H1 (cell line): ENCODE measurements around the gene DET1. TPM values are rescaled to one million over a fixed set of nuclear protein-coding genes. Genes with fewer than 3 reads are reported as not detected.

Experiments used
- CTCF ChIA-PET: fragments of 300-600 bp; sonication (Branson Sonifier 250); formaldehyde crosslinking; loops from one replicate; lab custom pipeline; 2021; ENCODE audit not compliant: partially characterized antibody; lab: Charles Lee
- POLR2A ChIA-PET: fragments of 300-600 bp; sonication (Branson Sonifier 250); formaldehyde crosslinking; loops from one replicate; lab custom pipeline; 2021; ENCODE audit warnings: inconsistent platforms; ENCODE audit not compliant: partially characterized antibody; lab: Charles Lee
- DNase-seq, 2 experiments: peaks; one replicate each; pipeline versions ENCODE4 v3.0.0 to v3.0.0-alpha.2; 2010 to 2022; ENCODE audit warnings: low spot score in 2 of 2, low read depth in 1 of 2, mixed read lengths in 1 of 2
- FAIRE-seq: peaks from 2 replicates; lab custom pipeline; 2011; peaks lifted over from hg19 to GRCh38; lab: Jason Lieb, UNC
- H2AFZ ChIP-seq: 2 replicates; pipeline ENCODE4 v1.8.1; 2012; ENCODE audit warnings: low read length, inconsistent platforms
- H2AK5ac ChIP-seq: 2 replicates; pipeline ENCODE4 v1.6.1; 2013; ENCODE audit warnings: low read depth, low read length
- H2BK120ac ChIP-seq: replicated peaks from 2 replicates; pipeline ENCODE3; 2013; ENCODE audit warnings: low read depth, low read length, inconsistent platforms
- H2BK12ac ChIP-seq: 2 replicates; pipeline ENCODE4 v1.6.1; 2013; ENCODE audit warnings: low read depth, low read length
- H2BK15ac ChIP-seq: 2 replicates; pipeline ENCODE4 v1.6.1; 2013; ENCODE audit warnings: low read length
- H2BK20ac ChIP-seq: 2 replicates; pipeline ENCODE4 v1.6.1; 2013; ENCODE audit warnings: low read length
- H2BK5ac ChIP-seq: 2 replicates; pipeline ENCODE4 v1.6.1; 2013; ENCODE audit warnings: low read depth, low read length
- H3K14ac ChIP-seq: 2 replicates; pipeline ENCODE4 v1.6.1; 2013; ENCODE audit warnings: inconsistent platforms; ENCODE audit not compliant: insufficient read length
- H3K18ac ChIP-seq: 2 replicates; pipeline ENCODE4 v1.6.1; 2013; ENCODE audit warnings: low read length; ENCODE audit errors: extremely low read depth
- H3K23ac ChIP-seq: 2 replicates; pipeline ENCODE4 v1.6.1; 2013; ENCODE audit warnings: inconsistent platforms; ENCODE audit not compliant: insufficient read length
- H3K23me2 ChIP-seq: 2 replicates; pipeline ENCODE4 v1.6.1; 2013; ENCODE audit warnings: low read depth, low read length
- H3K27ac ChIP-seq: 2 replicates; pipeline ENCODE4 v1.6.1; 2011; ENCODE audit warnings: low read depth, low read length, inconsistent platforms
- H3K27me3 ChIP-seq, 4 experiments: replicated peaks in 1 of 4; 1 replicate in 1 of 4; 2 replicates in 3 of 4; pipeline versions ENCODE4 v1.6.1 to v1.8.1; 2011 to 2013; ENCODE audit warnings: low read length in 3 of 4, mild to moderate bottlenecking in 3 of 4, inconsistent platforms in 2 of 4, mixed read lengths in 2 of 4, moderate library complexity in 1 of 4; ENCODE audit not compliant: control insufficient read depth in 3 of 4, insufficient read depth in 3 of 4; ENCODE audit errors: extremely low read depth in 1 of 4
- H3K36me3 ChIP-seq, 4 experiments: 2 replicates each; pipeline versions ENCODE4 v1.6.1 to v1.8.1; 2011 to 2013; ENCODE audit warnings: mild to moderate bottlenecking in 4 of 4, low read length in 3 of 4, moderate library complexity in 2 of 4, control low read depth in 1 of 4, inconsistent platforms in 1 of 4; ENCODE audit not compliant: insufficient read depth in 4 of 4, control insufficient read depth in 2 of 4
- H3K4ac ChIP-seq: replicated peaks from 2 replicates; pipeline ENCODE3; 2013; ENCODE audit warnings: low read length, low read depth, mixed read lengths, inconsistent platforms; ENCODE audit not compliant: insufficient read length
- H3K4me1 ChIP-seq, 4 experiments: replicated peaks in 1 of 4; 1 replicate in 1 of 4; 2 replicates in 3 of 4; pipeline versions ENCODE4 v1.6.1 to v1.8.1; 2011 to 2013; ENCODE audit warnings: low read length in 3 of 4, inconsistent platforms in 2 of 4, mixed read lengths in 1 of 4; ENCODE audit not compliant: insufficient read depth in 4 of 4, control insufficient read depth in 3 of 4
- H3K4me2 ChIP-seq, 2 experiments: 2 replicates each; pipeline versions ENCODE4 v1.6.1 to v1.8.1; 2011 to 2013; ENCODE audit warnings: low read depth in 2 of 2, low read length in 2 of 2, control low read depth in 1 of 2, inconsistent platforms in 1 of 2, mild to moderate bottlenecking in 1 of 2; ENCODE audit not compliant: insufficient read depth in 1 of 2
- H3K4me3 ChIP-seq, 4 experiments: fragments of 200-600, 300-600 bp in 1 of 4; sonication (generic), shearing (Covaris generic), sonication (Bioruptor Twin) in 1 of 4; 2 replicates each; pipeline versions ENCODE4 v1.5.1 to v1.8.1; 2011 to 2016; ENCODE audit warnings: low read length in 4 of 4, low read depth in 3 of 4, control low read depth in 2 of 4, inconsistent platforms in 2 of 4, mild to moderate bottlenecking in 2 of 4, mixed read lengths in 1 of 4, moderate library complexity in 1 of 4; ENCODE audit not compliant: insufficient read depth in 2 of 4; ENCODE audit errors: extremely low read depth in 1 of 4
- H3K56ac ChIP-seq: replicated peaks from 2 replicates; pipeline ENCODE3; 2013; ENCODE audit warnings: low read depth, mild to moderate bottlenecking, mixed read lengths, low read length, inconsistent platforms; ENCODE audit not compliant: insufficient read length
- H3K79me1 ChIP-seq: 2 replicates; pipeline ENCODE4 v1.6.1; 2013; ENCODE audit warnings: low read depth, low read length, control low read depth
- H3K79me2 ChIP-seq, 2 experiments: 2 replicates each; pipeline versions ENCODE4 v1.6.1 to v1.8.1; 2012 to 2013; ENCODE audit warnings: low read length in 2 of 2, mild to moderate bottlenecking in 2 of 2, inconsistent platforms in 1 of 2; ENCODE audit not compliant: insufficient read depth in 2 of 2, control insufficient read depth in 1 of 2
- H3K9ac ChIP-seq, 4 experiments: replicated peaks in 1 of 4; 1 replicate in 1 of 4; 2 replicates in 3 of 4; pipeline versions ENCODE4 v1.6.1 to v1.8.1; 2011 to 2013; ENCODE audit warnings: low read depth in 3 of 4, low read length in 3 of 4, control low read depth in 2 of 4, mild to moderate bottlenecking in 2 of 4, moderate library complexity in 2 of 4, inconsistent platforms in 1 of 4; ENCODE audit errors: extremely low read depth in 1 of 4
- H3K9me3 ChIP-seq, 2 experiments: 2 replicates each; pipeline versions ENCODE4 v1.6.1 to v1.8.1; 2012 to 2013; ENCODE audit warnings: mild to moderate bottlenecking in 2 of 2, moderate library complexity in 2 of 2, control low read depth in 1 of 2, inconsistent platforms in 1 of 2, low read depth in 1 of 2, low read length in 1 of 2, mixed read lengths in 1 of 2; ENCODE audit not compliant: insufficient read depth in 2 of 2
- H4K20me1 ChIP-seq, 2 experiments: replicated peaks in 1 of 2; 2 replicates each; pipeline versions ENCODE3 to v1.8.1; 2011 to 2013; ENCODE audit warnings: inconsistent platforms in 2 of 2, low read length in 2 of 2, mild to moderate bottlenecking in 1 of 2; ENCODE audit not compliant: insufficient read depth in 2 of 2, control insufficient read depth in 1 of 2
- H4K5ac ChIP-seq: 2 replicates; pipeline ENCODE4 v1.6.1; 2013; ENCODE audit warnings: low read length, low read depth, mixed read lengths, inconsistent platforms; ENCODE audit not compliant: insufficient read length
- H4K8ac ChIP-seq: 2 replicates; pipeline ENCODE4 v1.8.0; 2013; ENCODE audit warnings: mild to moderate bottlenecking, moderate library complexity, low read length, inconsistent platforms; ENCODE audit not compliant: insufficient read depth; ENCODE audit errors: extremely low read depth
- H4K91ac ChIP-seq: replicated peaks from 2 replicates; pipeline ENCODE3; 2013; ENCODE audit warnings: low read length, mixed read lengths, inconsistent platforms; ENCODE audit not compliant: insufficient read length
- BACH1 ChIP-seq: IDR thresholded peaks from 2 replicates; pipeline ENCODE4 v1.6.1; 2012; ENCODE audit warnings: low read length, improper control_type of control experiment
- CBX8 ChIP-seq: fragments of 300-800, 300-1000 bp; sonication (generic); IDR thresholded peaks from 2 replicates; pipeline ENCODE4 v1.7.1; 2016; ENCODE audit warnings: low read depth, low read length, borderline replicate concordance
- CEBPB ChIP-seq: IDR thresholded peaks from 2 replicates; pipeline ENCODE4 v1.6.1; 2012; ENCODE audit warnings: low read depth, low read length
- CHD1 ChIP-seq: IDR thresholded peaks from 2 replicates; pipeline ENCODE4 v1.6.1; 2012; ENCODE audit warnings: low read depth, low read length, improper control_type of control experiment
- CREB1 ChIP-seq: IDR thresholded peaks from 2 replicates; pipeline ENCODE4 v1.6.1; 2012; ENCODE audit warnings: inconsistent platforms
- GABPA ChIP-seq: IDR thresholded peaks from 2 replicates; pipeline ENCODE4 v1.6.1; 2011; ENCODE audit warnings: mild to moderate bottlenecking, low read length, moderate library complexity, borderline replicate concordance; ENCODE audit not compliant: insufficient read depth
- HDAC6 ChIP-seq: IDR thresholded peaks from one replicate; pipeline ENCODE4 v1.7.1; 2012; ENCODE audit warnings: low read depth, mild to moderate bottlenecking, inconsistent platforms, low read length, moderate library complexity
- MAFK ChIP-seq: IDR thresholded peaks from 2 replicates; pipeline ENCODE4 v1.6.1; 2012; ENCODE audit warnings: low read depth, mild to moderate bottlenecking, improper control_type of control experiment, low read length
- PHF8 ChIP-seq: fragments of 200-600 bp; sonication (generic); conservative IDR thresholded peaks from 2 replicates; pipeline ENCODE4 v1.7.1; 2012; ENCODE audit warnings: low read depth, mild to moderate bottlenecking, inconsistent platforms, low read length, moderate library complexity
- POLR2AphosphoS5 ChIP-seq: IDR thresholded peaks from 2 replicates; pipeline ENCODE4 v1.6.1; 2011; ENCODE audit warnings: low read depth, low read length
- RBBP5 ChIP-seq: IDR thresholded peaks from 2 replicates; pipeline ENCODE4 v1.7.1; 2012; ENCODE audit warnings: low read depth, mild to moderate bottlenecking, inconsistent platforms, low read length, moderate library complexity, borderline replicate concordance
- SP1 ChIP-seq: IDR thresholded peaks from 2 replicates; pipeline ENCODE4 v1.6.1; 2011; ENCODE audit warnings: low read depth, low read length
- WGBS, 2 experiments: shearing (Covaris generic) in 1 of 2; methylation state at CpG; one replicate each; pipeline versions ENCODE4 v1.1.6 to v1.1.7; 2013 to 2015; ENCODE audit warnings: low lambda C conversion rate in 2 of 2, mixed read lengths in 2 of 2, inconsistent platforms in 1 of 2, low coverage in 1 of 2, missing lambda C conversion rate in 1 of 2; ENCODE audit not compliant: insufficient replicate concordance in 2 of 2, insufficient coverage in 1 of 2, insufficient read length in 1 of 2; ENCODE audit errors: extremely low coverage in 1 of 2, missing lambda C conversion rate in 1 of 2; 5-methylcytosine and 5-hydroxymethylcytosine counted together
- polyA plus RNA-seq, 7 experiments: library from polyadenylated mRNA; depleted of rRNA in 3 of 7; stranded (reverse) in 5 of 7; unstranded in 2 of 7; fragments of >200 nt in 5 of 7; fragments of 200-250 nt in 2 of 7; gene quantifications; 1 replicate in 5 of 7; 2 replicates in 1 of 7; 4 replicates in 1 of 7; pipeline versions ENCODE4 v1.2.1 to v1.2.3, GENCODE V29; 2011 to 2013; ENCODE audit warnings: missing spikeins in 2 of 7, mixed read lengths in 2 of 7
- total RNA-seq: library from RNA; stranded (reverse); fragmentation: NEBNext Ultra II Directional; extraction: Animal tissue kit (Norgen Biotek cat#: 25700); gene quantifications from 2 replicates; pipeline ENCODE4 v1.2.1, GENCODE V29; 2021
- TF ChIP-seq, protein P1 (sequence below): IDR thresholded peaks from 2 replicates; pipeline ENCODE4 v1.6.1; 2012; ENCODE audit warnings: inconsistent platforms
- TF ChIP-seq, protein P2 (sequence below): IDR thresholded peaks from 2 replicates; pipeline ENCODE4 v1.6.1; 2011; ENCODE audit warnings: low read length, improper control_type of control experiment

The DET1 gene
- total and polyA plus RNA-seq, 2 of the 8 experiments (the other 6 are each of a cell fraction or from before 2014, with no cell fraction given): 5.4 to 8.5 TPM

DNA sequence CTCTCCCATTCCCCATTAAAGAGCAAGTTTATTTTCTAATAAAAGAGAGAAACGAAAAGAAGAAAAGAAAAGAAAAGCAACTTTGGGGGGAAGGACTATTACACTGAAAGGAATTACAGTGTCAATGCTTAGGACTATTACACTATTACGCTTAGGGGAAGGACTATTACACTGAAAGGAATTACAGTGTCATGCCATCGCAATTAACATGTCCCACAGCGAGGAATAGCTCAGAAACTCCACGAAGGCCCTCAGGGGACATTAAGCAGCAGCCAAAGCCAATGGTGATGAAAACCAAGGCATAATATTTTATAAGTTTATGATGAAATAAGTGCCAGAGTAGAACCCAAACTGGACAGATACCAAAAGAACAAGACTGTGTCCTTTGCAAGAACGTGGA is 22.1 kb upstream of the DET1 start:
- no peaks in the 10 kb centered on the region for H4K20me1 ChIP-seq
- H3K27ac ChIP-seq: no peak overlapping the region
- H3K9me3 ChIP-seq: no peaks in the 10 kb centered on the region
- H3K23me2 ChIP-seq: no peaks in the 10 kb centered on the region; the same call in 1 of the 2 replicates
- ChIA-PET POLR2A (no interaction called here), CTCF (interaction anchor here (0.7 kb wide), 1 partner anchor 25 kb away, joined by 3 read pairs; no protein-coding TSS in a partner anchor)
- no peak overlapping the region for H3K4ac ChIP-seq
- no peak overlapping the region for H3K18ac ChIP-seq
- H3K9ac ChIP-seq: no peak overlapping the region
- 62% methylated on average over 6 of the region's 6 CpGs; no CpG with 5 or more reads in 1 of the 2 experiments for WGBS, 2 experiments
- no peak overlapping the region for H2BK120ac ChIP-seq
- H3K36me3 ChIP-seq: no peaks in the 10 kb centered on the region
- no peak overlapping the region for H3K14ac ChIP-seq
- no peak for DNase-seq
- no peak overlapping the region for H4K8ac ChIP-seq
- H3K79me1 ChIP-seq: no peaks in the 10 kb centered on the region
- no peak overlapping the region for H2BK5ac ChIP-seq
- FAIRE-seq: no peak
- H2AK5ac ChIP-seq: no peak overlapping the region
- H4K5ac ChIP-seq: no peak overlapping the region
- H2BK20ac ChIP-seq: no peak overlapping the region
- H3K23ac ChIP-seq: no peak overlapping the region
- no peak overlapping the region for H3K56ac ChIP-seq
- no peak overlapping the region for H4K91ac ChIP-seq
- 0 out of 7 replicates have a peak, but pooled peaks cover 0 to 2% (median 0%) of the 10 kb centered on the region in 4 experiments for H3K4me1 ChIP-seq
- no peak overlapping the region for H3K4me2 ChIP-seq
- H2BK15ac ChIP-seq: no peak overlapping the region
- H2AFZ ChIP-seq: 0 out of 2 replicates have a peak overlapping the region, but pooled peaks have one; percentile 15
- no peaks in the 10 kb centered on the region for H3K79me2 ChIP-seq
- H3K27me3 ChIP-seq: no peaks in the 10 kb centered on the region
- H3K4me3 ChIP-seq: no peak overlapping the region
- no peak overlapping the region for H2BK12ac ChIP-seq
- TF ChIP-seq GABPA (no peak), SP1 (no peak), RBBP5 (no peak), HDAC6 (no peak), POLR2AphosphoS5 (no peak), CEBPB (no peak), PHF8 (no peak), CBX8 (no peak), MAFK (no peak), CHD1 (no peak), BACH1 (no peak), CREB1 (no peak)
- TF ChIP-seq, protein P1, sequence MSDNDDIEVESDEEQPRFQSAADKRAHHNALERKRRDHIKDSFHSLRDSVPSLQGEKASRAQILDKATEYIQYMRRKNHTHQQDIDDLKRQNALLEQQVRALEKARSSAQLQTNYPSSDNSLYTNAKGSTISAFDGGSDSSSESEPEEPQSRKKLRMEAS: no peak
- TF ChIP-seq, protein P2, sequence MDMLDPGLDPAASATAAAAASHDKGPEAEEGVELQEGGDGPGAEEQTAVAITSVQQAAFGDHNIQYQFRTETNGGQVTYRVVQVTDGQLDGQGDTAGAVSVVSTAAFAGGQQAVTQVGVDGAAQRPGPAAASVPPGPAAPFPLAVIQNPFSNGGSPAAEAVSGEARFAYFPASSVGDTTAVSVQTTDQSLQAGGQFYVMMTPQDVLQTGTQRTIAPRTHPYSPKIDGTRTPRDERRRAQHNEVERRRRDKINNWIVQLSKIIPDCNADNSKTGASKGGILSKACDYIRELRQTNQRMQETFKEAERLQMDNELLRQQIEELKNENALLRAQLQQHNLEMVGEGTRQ: no peak
